Loucy (cell line): ENCODE data around the gene SLC44A4.
"Not testable (repeated sequence)": the region's sequence is repeated elsewhere in the genome, so short reads cannot be mapped to it uniquely, and the experiment has no call there.

Experiments used
- H2AFZ ChIP-seq: fragments of 200-600 bp; sonication (generic); 2 replicates; pipeline ENCODE4 v1.6.0; 2016; ENCODE audit warnings: antibody characterized with exemption, mild to moderate bottlenecking, low read length, moderate library complexity
- H3F3A ChIP-seq: fragments of 200-600 bp; 2 replicates; pipeline ENCODE4 v1.6.0; 2016; ENCODE audit warnings: antibody characterized with exemption, low read depth, mild to moderate bottlenecking
- H3K27me3 ChIP-seq: fragments of 200-600 bp; sonication (generic); 2 replicates; pipeline ENCODE4 v1.6.1; 2014; ENCODE audit warnings: low read length, mild to moderate bottlenecking; ENCODE audit not compliant: insufficient read depth, poor library complexity, severe bottlenecking
- H3K36me3 ChIP-seq: fragments of 200-600 bp; sonication (generic); 2 replicates; pipeline ENCODE4 v1.6.1; 2016; ENCODE audit warnings: low read length; ENCODE audit not compliant: insufficient read depth
- H3K4me1 ChIP-seq: fragments of 200-600 bp; sonication (generic); 2 replicates; pipeline ENCODE4 v1.5.1; 2014; ENCODE audit warnings: low read length, mild to moderate bottlenecking; ENCODE audit not compliant: insufficient read depth, poor library complexity, severe bottlenecking
- H3K4me2 ChIP-seq: fragments of 200-600 bp; sonication (generic); 2 replicates; pipeline ENCODE4 v1.6.0; 2014; ENCODE audit warnings: antibody characterized with exemption, low read length, low read depth, mild to moderate bottlenecking; ENCODE audit not compliant: poor library complexity, severe bottlenecking
- H3K4me3 ChIP-seq: fragments of 200-600 bp; sonication (generic); 2 replicates; pipeline ENCODE4 v1.5.1; 2014; ENCODE audit warnings: low read length, mild to moderate bottlenecking, mixed read lengths; ENCODE audit not compliant: poor library complexity, severe bottlenecking
- H3K79me2 ChIP-seq: fragments of 200-600 bp; sonication (generic); 2 replicates; pipeline ENCODE4 v1.6.1; 2014; ENCODE audit warnings: low read length; ENCODE audit not compliant: insufficient read depth
- H3K9ac ChIP-seq: fragments of 200-600 bp; sonication (generic); 2 replicates; pipeline ENCODE4 v1.6.0; 2014; ENCODE audit warnings: mild to moderate bottlenecking, low read depth, low read length, moderate library complexity; ENCODE audit not compliant: poor library complexity, severe bottlenecking
- H3K9me2 ChIP-seq: fragments of 200-600 bp; sonication (generic); replicated peaks from 2 replicates; pipeline ENCODE4 v1.6.1; 2016; ENCODE audit warnings: low read depth, low read length, mixed read lengths
- H3K9me3 ChIP-seq: fragments of 200-600 bp; sonication (generic); 2 replicates; pipeline ENCODE4 v1.6.1; 2014; ENCODE audit warnings: mild to moderate bottlenecking, antibody characterized with exemption, low read length, low read depth; ENCODE audit not compliant: insufficient read depth
- H4K20me1 ChIP-seq: fragments of 200-600 bp; sonication (generic); 2 replicates; pipeline ENCODE4 v1.6.0; 2014; ENCODE audit warnings: antibody characterized with exemption, low read length, mild to moderate bottlenecking; ENCODE audit not compliant: insufficient read depth, poor library complexity, severe bottlenecking
- EZH2phosphoT487 ChIP-seq: fragments of 200-600 bp; IDR thresholded peaks from 2 replicates; pipeline ENCODE4 v1.6.1; 2018; ENCODE audit warnings: antibody characterized with exemption, mild to moderate bottlenecking, moderate library complexity, borderline replicate concordance
- TF ChIP-seq, protein P1 (sequence below): fragments of 200-600 bp; sonication (generic); conservative IDR thresholded peaks from 2 replicates; pipeline ENCODE4 v1.5.1; 2014; ENCODE audit warnings: mild to moderate bottlenecking, antibody characterized with exemption, low read length

SLC44A4 gene

DNA sequence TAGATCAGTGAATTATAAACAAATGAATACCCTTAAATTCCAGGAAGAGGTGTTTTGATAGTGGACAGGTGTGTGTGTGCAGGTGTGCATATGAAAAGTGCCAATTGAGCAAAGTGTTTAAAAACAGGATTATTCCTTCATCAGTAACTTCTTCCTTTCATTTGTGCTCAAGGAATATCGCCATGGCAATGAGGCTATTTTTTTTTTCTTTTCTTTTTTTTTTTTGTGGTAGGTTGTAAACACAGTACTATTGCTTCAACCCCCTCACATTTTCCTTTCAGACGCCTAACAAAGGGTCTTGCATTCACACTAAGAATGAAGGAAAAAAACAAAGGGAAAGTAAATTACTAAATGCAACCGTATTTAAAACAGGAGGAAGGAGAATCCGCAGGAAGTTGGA is 53.2 kb downstream of the SLC44A4 start:
- no peaks in the 10 kb centered on the region for H3K27me3 ChIP-seq
- H3F3A ChIP-seq = peaks cover 8% of the 10 kb centered on the region
- no peak overlapping the region for H3K4me3 ChIP-seq
- H3K9ac ChIP-seq = no peak overlapping the region
- H3K36me3 ChIP-seq = no peaks in the 10 kb centered on the region
- H3K4me1 ChIP-seq = peaks cover 22% of the 10 kb centered on the region
- no peak overlapping the region for H3K4me2 ChIP-seq
- H3K9me3 ChIP-seq = no peaks in the 10 kb centered on the region
- H3K9me2 ChIP-seq = no peaks in the 10 kb centered on the region
- peaks cover 7% of the 10 kb centered on the region; the same call in 1 of the 2 replicates for H3K79me2 ChIP-seq
- no peaks in the 10 kb centered on the region for H4K20me1 ChIP-seq
- no peak for TF ChIP-seq EZH2phosphoT487
- TF ChIP-seq, protein P1, sequence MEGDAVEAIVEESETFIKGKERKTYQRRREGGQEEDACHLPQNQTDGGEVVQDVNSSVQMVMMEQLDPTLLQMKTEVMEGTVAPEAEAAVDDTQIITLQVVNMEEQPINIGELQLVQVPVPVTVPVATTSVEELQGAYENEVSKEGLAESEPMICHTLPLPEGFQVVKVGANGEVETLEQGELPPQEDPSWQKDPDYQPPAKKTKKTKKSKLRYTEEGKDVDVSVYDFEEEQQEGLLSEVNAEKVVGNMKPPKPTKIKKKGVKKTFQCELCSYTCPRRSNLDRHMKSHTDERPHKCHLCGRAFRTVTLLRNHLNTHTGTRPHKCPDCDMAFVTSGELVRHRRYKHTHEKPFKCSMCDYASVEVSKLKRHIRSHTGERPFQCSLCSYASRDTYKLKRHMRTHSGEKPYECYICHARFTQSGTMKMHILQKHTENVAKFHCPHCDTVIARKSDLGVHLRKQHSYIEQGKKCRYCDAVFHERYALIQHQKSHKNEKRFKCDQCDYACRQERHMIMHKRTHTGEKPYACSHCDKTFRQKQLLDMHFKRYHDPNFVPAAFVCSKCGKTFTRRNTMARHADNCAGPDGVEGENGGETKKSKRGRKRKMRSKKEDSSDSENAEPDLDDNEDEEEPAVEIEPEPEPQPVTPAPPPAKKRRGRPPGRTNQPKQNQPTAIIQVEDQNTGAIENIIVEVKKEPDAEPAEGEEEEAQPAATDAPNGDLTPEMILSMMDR = no peak
- no peak overlapping the region for H2AFZ ChIP-seq

DNA sequence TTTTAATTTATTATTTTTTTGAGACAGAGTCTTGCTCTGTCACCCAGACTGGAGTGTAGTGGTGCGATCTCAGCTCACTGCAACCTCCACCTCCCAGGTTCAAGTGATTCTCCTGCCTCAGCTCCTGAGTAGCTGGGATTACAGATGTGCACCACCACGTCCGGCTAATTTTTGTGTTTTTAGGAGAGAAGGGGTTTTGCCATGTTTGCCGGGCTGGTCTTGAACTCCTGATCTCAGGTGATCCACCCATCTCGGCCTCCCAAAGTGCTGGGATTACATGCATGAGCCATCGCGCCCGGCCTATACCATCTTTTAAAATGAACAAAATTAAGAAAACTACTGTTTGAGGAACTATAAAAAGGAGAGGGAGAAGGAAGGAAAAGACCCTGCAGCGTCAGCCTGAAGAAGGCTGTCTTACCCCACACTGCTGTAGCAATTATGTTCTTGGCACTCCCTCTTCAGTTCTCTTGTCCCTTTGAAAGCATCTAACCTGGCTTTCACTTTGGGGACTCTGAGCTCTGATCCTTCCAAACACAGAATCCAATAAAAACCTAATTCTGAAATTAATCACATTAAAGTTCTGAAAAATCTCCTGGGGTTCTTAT is 55.1 kb downstream of the SLC44A4 start:
- H3K4me2 ChIP-seq = not testable (repeated sequence)

DNA sequence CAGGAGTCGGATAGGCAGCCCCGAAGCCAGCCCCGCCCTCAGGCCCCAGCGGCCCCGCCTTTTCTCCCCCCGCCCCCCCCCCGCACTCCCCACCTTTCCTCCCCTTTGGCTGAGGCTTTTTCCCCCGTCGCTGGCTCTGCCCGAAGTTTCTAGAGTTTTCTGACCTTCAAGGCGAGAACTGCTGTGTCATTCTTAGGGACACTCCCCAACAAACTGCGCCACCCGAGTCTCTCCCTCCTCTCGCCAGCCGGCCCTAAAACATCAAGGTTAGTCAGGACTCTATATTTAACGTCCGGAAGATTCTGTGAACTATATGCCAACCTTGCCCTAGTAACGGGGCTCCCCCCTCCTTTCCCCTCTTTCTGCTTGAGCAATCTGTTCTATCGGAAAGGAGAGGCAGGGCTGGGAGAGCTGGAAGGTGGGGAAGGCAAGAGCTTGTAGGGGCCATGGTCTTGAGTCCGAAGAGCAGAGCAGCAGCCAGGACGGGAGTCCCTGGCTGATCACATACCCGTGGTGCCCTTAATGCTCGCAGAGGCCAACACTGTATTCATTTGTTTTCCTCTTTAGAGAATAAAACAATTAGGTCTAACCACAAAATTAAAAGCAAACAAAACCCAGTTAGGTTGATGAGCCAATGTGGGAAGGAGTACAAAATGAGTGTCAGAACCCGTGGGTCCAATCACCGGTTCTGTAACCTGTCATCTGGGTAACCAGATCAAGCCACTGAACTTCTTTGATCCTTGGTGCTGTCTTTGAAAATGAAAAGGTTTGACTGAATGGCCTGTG is 56.6 kb downstream of the SLC44A4 start:
- Histone ChIP-seq H3F3A (peaks cover 6% of the 10 kb centered on the region; the same call in 1 of the 2 replicates), H3K9ac (peak overlapping the region; percentile 77), H3K4me3 (peak overlapping the region; percentile 77), H3K4me1 (peaks cover 22% of the 10 kb centered on the region), H3K79me2 (no peaks in the 10 kb centered on the region), H3K27me3 (no peaks in the 10 kb centered on the region), H3K9me3 (no peaks in the 10 kb centered on the region), H3K36me3 (no peaks in the 10 kb centered on the region), H4K20me1 (no peaks in the 10 kb centered on the region), H2AFZ (peak overlapping the region; percentile 94), H3K9me2 (no peaks in the 10 kb centered on the region), H3K4me2 (peak overlapping the region; percentile 74)
- TF ChIP-seq, protein P1 = no peak
- TF ChIP-seq EZH2phosphoT487 = no peak

More for the DNA sequence above, 55.1 kb downstream of the SLC44A4 start:
- peaks cover 22% of the 10 kb centered on the region for H3K4me1 ChIP-seq
- not testable (repeated sequence) for H3K9me3 ChIP-seq, H3K79me2 ChIP-seq, H3F3A ChIP-seq, H4K20me1 ChIP-seq, H3K9me2 ChIP-seq, H3K27me3 ChIP-seq, H3K9ac ChIP-seq, H3K36me3 ChIP-seq, H3K4me3 ChIP-seq, H2AFZ ChIP-seq
